DND-41 (cell line): ENCODE results near the gene PPFIA2.

Experiments
- ATAC-seq: fragments of 200-7000 bp; cut with Tn5 transposase; 3 replicates; pipeline ENCODE4 v1.9.1; 2021; ENCODE audit warnings: low read depth; ENCODE audit not compliant: insufficient read depth
- DNase-seq: peaks from one replicate; pipeline ENCODE4 v3.0.0-alpha.2; 2020
- H2AFZ ChIP-seq: 2 replicates; pipeline ENCODE4 v1.6.0; 2012; ENCODE audit warnings: low read depth, low read length
- H3K27ac ChIP-seq: 2 replicates; pipeline ENCODE4 v1.5.1; 2012; ENCODE audit warnings: low read length, inconsistent platforms
- H3K27me3 ChIP-seq: fragments of 200-600 bp; sonication (generic); 2 replicates; pipeline ENCODE4 v1.6.0; 2012; ENCODE audit warnings: low read length, mild to moderate bottlenecking, inconsistent platforms; ENCODE audit not compliant: insufficient read depth, poor library complexity
- H3K36me3 ChIP-seq: 2 replicates; pipeline ENCODE4 v1.5.1; 2012; ENCODE audit warnings: low read length, inconsistent platforms; ENCODE audit not compliant: insufficient read depth
- H3K4me1 ChIP-seq: 2 replicates; pipeline ENCODE4 v1.5.1; 2012; ENCODE audit warnings: mild to moderate bottlenecking, low read length; ENCODE audit not compliant: insufficient read depth
- H3K4me2 ChIP-seq: 2 replicates; pipeline ENCODE4 v1.6.0; 2012; ENCODE audit warnings: mild to moderate bottlenecking, moderate library complexity, low read length, inconsistent platforms; ENCODE audit not compliant: insufficient read depth
- H3K4me3 ChIP-seq, 2 experiments: fragments of 200-600 bp in 1 of 2; shearing (Covaris generic) in 1 of 2; 2 replicates each; pipeline ENCODE4 v1.5.1; 2012 to 2016; ENCODE audit warnings: inconsistent platforms in 2 of 2, low read length in 2 of 2, mild to moderate bottlenecking in 2 of 2, low read depth in 1 of 2, moderate library complexity in 1 of 2
- H3K79me2 ChIP-seq: 2 replicates; pipeline ENCODE4 v1.6.0; 2012; ENCODE audit warnings: low read length, inconsistent platforms; ENCODE audit not compliant: insufficient read depth
- H3K9ac ChIP-seq: 2 replicates; pipeline ENCODE4 v1.6.0; 2012; ENCODE audit warnings: low read depth, mild to moderate bottlenecking, inconsistent platforms, low read length, moderate library complexity
- H3K9me3 ChIP-seq: 2 replicates; pipeline ENCODE4 v1.5.1; 2012; ENCODE audit warnings: low read length, moderate library complexity, mild to moderate bottlenecking, inconsistent platforms; ENCODE audit not compliant: insufficient read depth, severe bottlenecking
- H4K20me1 ChIP-seq: 2 replicates; pipeline ENCODE4 v1.6.0; 2012; ENCODE audit warnings: low read length; ENCODE audit not compliant: insufficient read depth
- CTCF ChIP-seq: IDR thresholded peaks from 2 replicates; pipeline ENCODE4 v1.5.1; 2012; ENCODE audit warnings: borderline replicate concordance, low read length, moderate library complexity, mild to moderate bottlenecking; ENCODE audit not compliant: poor library complexity, severe bottlenecking; ENCODE audit errors: extremely low read depth
- EZH2 ChIP-seq: IDR thresholded peaks from 3 replicates; pipeline ENCODE4 v1.6.1; 2012; ENCODE audit warnings: borderline replicate concordance, low read depth, mild to moderate bottlenecking, moderate library complexity, low read length, inconsistent platforms; ENCODE audit not compliant: severe bottlenecking

PPFIA2 gene

GRCh38 chr12:81758421-81759189 lies 545 bp downstream of the PPFIA2 start:
- no peak for ATAC-seq
- no peak for DNase-seq
- Histone ChIP-seq H3K36me3 (no peaks in the 10 kb centered on the region), H3K4me3 (no peak overlapping the region), H3K9ac (no peak overlapping the region), H3K4me1 (no peaks in the 10 kb centered on the region), H3K27ac (no peak overlapping the region), H4K20me1 (no peaks in the 10 kb centered on the region), H3K9me3 (no peaks in the 10 kb centered on the region), H3K4me2 (no peak overlapping the region), H2AFZ (no peak overlapping the region), H3K79me2 (no peaks in the 10 kb centered on the region), H3K27me3 (no peaks in the 10 kb centered on the region)
- TF ChIP-seq CTCF (no peak), EZH2 (no peak)

- H3K9ac ChIP-seq: no peak overlapping the region
Observed at GRCh38 chr12:81757731-81758365, 1.3 kb downstream of the PPFIA2 start.

GRCh38 chr12:81729781-81730180 lies 29.4 kb downstream of the PPFIA2 start:
- DNase-seq (no peak), ATAC-seq (no peak)
- Histone ChIP-seq H3K4me2 (no peak overlapping the region), H4K20me1 (no peaks in the 10 kb centered on the region), H3K36me3 (no peaks in the 10 kb centered on the region), H3K4me3 (no peak overlapping the region), H3K79me2 (no peaks in the 10 kb centered on the region), H3K9me3 (no peaks in the 10 kb centered on the region), H2AFZ (no peak overlapping the region), H3K9ac (no peak overlapping the region), H3K27me3 (no peaks in the 10 kb centered on the region), H3K27ac (no peak overlapping the region), H3K4me1 (no peaks in the 10 kb centered on the region)
- TF ChIP-seq EZH2 (no peak), CTCF (no peak)

More at GRCh38 chr12:81757731-81758365, 1.3 kb downstream of the PPFIA2 start:
- TF ChIP-seq EZH2 (no peak), CTCF (no peak)
- Histone ChIP-seq H3K79me2 (no peaks in the 10 kb centered on the region), H3K4me3 (no peak overlapping the region), H3K9me3 (no peaks in the 10 kb centered on the region), H2AFZ (no peak overlapping the region), H3K27ac (no peak overlapping the region), H4K20me1 (no peaks in the 10 kb centered on the region), H3K4me1 (no peaks in the 10 kb centered on the region), H3K4me2 (no peak overlapping the region), H3K27me3 (no peaks in the 10 kb centered on the region), H3K36me3 (no peaks in the 10 kb centered on the region)
- ATAC-seq (no peak), DNase-seq (no peak)
